Chondrocyte (in vitro differentiated cells): ENCODE measurements around the gene ZNF629. TPM values are rescaled to one million over a fixed set of nuclear protein-coding genes. Genes with fewer than 3 reads are reported as not detected.
A peak's percentile ranks its signal among the peaks of the same experiment; 100 is the strongest.

Source experiments
- DNase-seq: peaks from one replicate; pipeline ENCODE4 v3.0.0; 2021; ENCODE audit warnings: mixed read lengths, low spot score
- H3K27ac Mint-ChIP-seq: one replicate; pipeline ENCODE4 v1.8.0; 2021; ENCODE audit warnings: mild to moderate bottlenecking, moderate library complexity, mixed read lengths; ENCODE audit not compliant: unreplicated experiment
- H3K27me3 Mint-ChIP-seq: 2 replicates; pipeline ENCODE4 v1.8.0; 2021; ENCODE audit warnings: low read depth, mixed read lengths
- H3K36me3 Mint-ChIP-seq: 2 replicates; pipeline ENCODE4 v1.8.0; 2021; ENCODE audit warnings: low read depth, mixed read lengths
- H3K4me1 Mint-ChIP-seq: 2 replicates; pipeline ENCODE4 v1.8.0; 2021; ENCODE audit warnings: low read depth, mild to moderate bottlenecking, mixed read lengths
- H3K4me3 Mint-ChIP-seq: one replicate; pipeline ENCODE4 v1.8.0; 2021; ENCODE audit warnings: mild to moderate bottlenecking, moderate library complexity, mixed read lengths; ENCODE audit not compliant: unreplicated experiment
- H3K9me3 Mint-ChIP-seq: 2 replicates; pipeline ENCODE4 v1.8.0; 2021; ENCODE audit warnings: low read depth, mixed read lengths
- total RNA-seq: library from RNA; stranded (reverse); gene quantifications from 3 replicates; pipeline ENCODE4 v1.2.1, GENCODE V29; 2021
- TF ChIP-seq, protein P1 (sequence below): fragments of 200-600 bp; sonication (generic); IDR thresholded peaks from 2 replicates; pipeline ENCODE4 v1.5.0; 2021; ENCODE audit warnings: antibody characterized with exemption, mild to moderate bottlenecking, moderate library complexity

Gene ZNF629
- total RNA-seq, 1 donor from 2014 or later: 18.9 TPM

DNA sequence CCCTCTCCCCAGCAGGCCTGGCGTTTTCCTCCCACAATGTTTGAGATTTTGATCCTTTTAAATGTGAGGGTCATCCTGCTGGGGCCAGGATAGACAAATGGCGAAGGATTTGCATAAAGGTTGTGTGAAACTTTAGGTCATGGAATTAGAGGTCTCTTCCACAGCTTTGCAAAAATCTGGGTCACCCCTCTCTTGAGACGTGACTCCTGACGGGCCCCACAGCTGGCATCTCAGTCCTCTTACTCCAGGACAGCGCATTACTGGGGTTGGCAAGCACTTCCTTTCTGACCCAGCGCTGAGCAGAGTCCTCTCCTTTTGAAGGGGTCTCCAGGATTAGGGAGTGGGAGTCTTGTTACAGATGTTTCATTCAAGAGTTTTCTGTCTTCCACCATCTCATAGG is 7.4 kb downstream of the ZNF629 start:
- no peaks in the 10 kb centered on the region for H3K27me3 Mint-ChIP-seq
- no peak overlapping the region for H3K4me3 Mint-ChIP-seq
- no peak overlapping the region for H3K27ac Mint-ChIP-seq
- TF ChIP-seq, protein P1, sequence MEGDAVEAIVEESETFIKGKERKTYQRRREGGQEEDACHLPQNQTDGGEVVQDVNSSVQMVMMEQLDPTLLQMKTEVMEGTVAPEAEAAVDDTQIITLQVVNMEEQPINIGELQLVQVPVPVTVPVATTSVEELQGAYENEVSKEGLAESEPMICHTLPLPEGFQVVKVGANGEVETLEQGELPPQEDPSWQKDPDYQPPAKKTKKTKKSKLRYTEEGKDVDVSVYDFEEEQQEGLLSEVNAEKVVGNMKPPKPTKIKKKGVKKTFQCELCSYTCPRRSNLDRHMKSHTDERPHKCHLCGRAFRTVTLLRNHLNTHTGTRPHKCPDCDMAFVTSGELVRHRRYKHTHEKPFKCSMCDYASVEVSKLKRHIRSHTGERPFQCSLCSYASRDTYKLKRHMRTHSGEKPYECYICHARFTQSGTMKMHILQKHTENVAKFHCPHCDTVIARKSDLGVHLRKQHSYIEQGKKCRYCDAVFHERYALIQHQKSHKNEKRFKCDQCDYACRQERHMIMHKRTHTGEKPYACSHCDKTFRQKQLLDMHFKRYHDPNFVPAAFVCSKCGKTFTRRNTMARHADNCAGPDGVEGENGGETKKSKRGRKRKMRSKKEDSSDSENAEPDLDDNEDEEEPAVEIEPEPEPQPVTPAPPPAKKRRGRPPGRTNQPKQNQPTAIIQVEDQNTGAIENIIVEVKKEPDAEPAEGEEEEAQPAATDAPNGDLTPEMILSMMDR: no peak
- H3K9me3 Mint-ChIP-seq: no peaks in the 10 kb centered on the region
- H3K36me3 Mint-ChIP-seq: peaks cover 13% of the 10 kb centered on the region
- H3K4me1 Mint-ChIP-seq: peaks cover 32% of the 10 kb centered on the region
- DNase-seq: no peak

- DNase-seq: no peak
- H3K4me3 Mint-ChIP-seq: no peak overlapping the region
Measured at GRCh38 chr16:30778549-30779244, 8.3 kb downstream of the ZNF629 start.

GRCh38 chr16:30777591-30778297 is 9.3 kb downstream of the ZNF629 start:
- Mint-ChIP-seq H3K4me3 (peak overlapping the region; percentile 91), H3K36me3 (peaks cover 9% of the 10 kb centered on the region), H3K4me1 (peaks cover 37% of the 10 kb centered on the region), H3K9me3 (no peaks in the 10 kb centered on the region), H3K27me3 (no peaks in the 10 kb centered on the region), H3K27ac (peak overlapping the region; percentile 17)
- TF ChIP-seq, protein P1: no peak
- no peak for DNase-seq

More at GRCh38 chr16:30778549-30779244, 8.3 kb downstream of the ZNF629 start:
- Mint-ChIP-seq H3K4me1 (peaks cover 37% of the 10 kb centered on the region), H3K9me3 (no peaks in the 10 kb centered on the region), H3K36me3 (peaks cover 13% of the 10 kb centered on the region), H3K27me3 (no peaks in the 10 kb centered on the region), H3K27ac (peak overlapping the region; percentile 75)
- TF ChIP-seq, protein P1: no peak

GRCh38 chr16:30775392-30776188 is 11.4 kb downstream of the ZNF629 start:
- no peak for DNase-seq
- Mint-ChIP-seq H3K4me3 (peak overlapping the region; percentile 91), H3K4me1 (peaks cover 37% of the 10 kb centered on the region), H3K36me3 (peaks cover 14% of the 10 kb centered on the region), H3K27me3 (no peaks in the 10 kb centered on the region), H3K27ac (peak overlapping the region; percentile 96), H3K9me3 (no peaks in the 10 kb centered on the region)
- TF ChIP-seq, protein P1: no peak

DNA sequence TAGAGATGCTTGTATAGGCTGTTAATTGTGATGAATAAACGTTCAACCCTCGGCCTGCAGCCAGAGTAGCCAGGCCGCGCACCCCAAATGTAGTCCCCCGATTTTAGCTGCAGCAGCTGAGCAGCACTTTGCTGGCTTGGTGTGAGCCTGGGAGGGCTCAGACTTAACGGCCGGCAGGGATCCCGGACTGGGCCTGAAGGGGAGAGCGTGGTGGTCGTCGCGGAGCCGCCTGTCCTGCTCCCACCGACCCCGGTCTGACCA is 11.9 kb downstream of the ZNF629 start:
- Mint-ChIP-seq H3K9me3 (no peaks in the 10 kb centered on the region), H3K4me3 (peak overlapping the region; percentile 91), H3K27me3 (no peaks in the 10 kb centered on the region), H3K27ac (peak overlapping the region; percentile 96), H3K4me1 (peaks cover 37% of the 10 kb centered on the region), H3K36me3 (peaks cover 14% of the 10 kb centered on the region)
- TF ChIP-seq, protein P1: no peak
- no peak for DNase-seq
